ENCODE measurements around the gene AP3M1.
"Not testable (repeated sequence)": the region's sequence is repeated elsewhere in the genome, so short reads cannot be mapped to it uniquely, and the experiment has no call there.

Gene AP3M1

GRCh38 chr10:74150204-74150989 lies at the start of gene AP3M1:
AP3M1 (minus strand) TSS chr10:74150828; CDS start chr10:74138379, 12,449 bp downstream.
- no peak for DNase-seq (ENCODE audit: low read depth)

- no peak for DNase-seq (ENCODE audit: low read depth)
Measured at GRCh38 chr10:74199315-74199714, 48.7 kb upstream of the AP3M1 start.

DNA sequence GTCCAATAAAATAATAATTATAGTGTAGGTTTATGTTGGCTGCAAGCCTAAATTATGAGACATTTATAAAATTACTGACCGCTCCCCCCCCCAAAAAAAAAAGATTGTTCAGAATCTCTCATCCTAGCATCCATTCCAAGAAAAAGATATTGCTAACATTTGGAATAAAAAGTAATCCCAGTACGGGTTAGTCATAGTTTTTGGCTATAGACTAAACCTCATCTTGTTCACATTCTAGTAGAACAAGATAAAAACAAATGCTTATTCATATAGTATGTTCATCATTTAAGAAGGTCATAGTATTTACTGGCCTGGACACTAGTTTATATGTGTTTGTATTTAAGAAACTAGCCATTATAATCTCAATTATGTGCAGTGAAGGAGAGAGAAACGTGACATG lies 44.4 kb upstream of the AP3M1 start:
- DNase-seq (ENCODE audit: low read depth): peak; percentile 81

GRCh38 chr10:74194545-74194944 lies 43.9 kb upstream of the AP3M1 start:
- DNase-seq (ENCODE audit: low read depth): peak; percentile 64

GRCh38 chr10:74190494-74190893 lies 39.9 kb upstream of the AP3M1 start:
- no peak for DNase-seq (ENCODE audit: low read depth)

GRCh38 chr10:74189999-74190421 lies 39.4 kb upstream of the AP3M1 start:
- DNase-seq (ENCODE audit: low read depth): peak; percentile 89

GRCh38 chr10:74188617-74189016 lies 38.0 kb upstream of the AP3M1 start:
- not testable (repeated sequence) for DNase-seq (ENCODE audit: low read depth)

DNA sequence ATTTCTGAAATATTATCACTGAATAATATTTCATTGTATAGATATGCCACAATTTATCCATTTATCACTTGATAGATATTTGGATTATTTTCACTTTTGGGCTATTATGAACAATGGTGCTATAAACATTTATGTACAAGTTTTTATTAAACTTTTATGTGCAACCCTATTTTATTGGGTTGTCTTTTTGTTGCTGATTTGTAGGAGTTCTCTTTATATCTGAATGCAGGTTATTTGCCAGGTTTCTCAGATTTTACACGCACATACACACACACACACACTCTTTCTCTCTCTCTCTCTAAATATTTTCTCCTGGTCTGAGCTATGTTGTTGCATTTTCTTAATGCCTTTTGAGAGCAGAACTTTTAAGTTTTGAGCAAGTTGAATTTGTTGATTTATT lies 36.6 kb upstream of the AP3M1 start:
- DNase-seq (ENCODE audit: low read depth): no peak

DNA sequence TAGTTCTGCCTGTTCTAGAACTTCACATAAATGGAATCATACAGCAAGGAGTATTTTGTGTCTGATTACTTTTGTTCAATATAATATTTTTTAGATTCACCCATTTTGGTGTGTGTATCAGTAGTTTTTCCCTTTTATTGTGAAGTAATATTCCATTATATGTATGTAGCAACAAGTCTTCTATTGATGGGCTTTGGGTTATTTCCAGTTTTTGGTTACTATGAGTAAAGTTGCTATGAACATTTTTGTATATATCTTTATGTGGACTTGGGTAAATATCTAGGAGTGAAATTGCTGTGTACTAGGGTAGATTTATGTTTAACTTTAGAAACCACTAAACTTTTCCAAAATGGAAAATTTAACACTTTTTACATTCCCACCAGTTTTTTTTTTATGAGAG lies 36.0 kb upstream of the AP3M1 start:
- no peak for DNase-seq (ENCODE audit: low read depth)

- no peak for DNase-seq (ENCODE audit: low read depth)
Measured at GRCh38 chr10:74179111-74179710, 28.6 kb upstream of the AP3M1 start.

GRCh38 chr10:74178042-74178791 lies 27.6 kb upstream of the AP3M1 start:
- DNase-seq (ENCODE audit: low read depth): no peak

DNA sequence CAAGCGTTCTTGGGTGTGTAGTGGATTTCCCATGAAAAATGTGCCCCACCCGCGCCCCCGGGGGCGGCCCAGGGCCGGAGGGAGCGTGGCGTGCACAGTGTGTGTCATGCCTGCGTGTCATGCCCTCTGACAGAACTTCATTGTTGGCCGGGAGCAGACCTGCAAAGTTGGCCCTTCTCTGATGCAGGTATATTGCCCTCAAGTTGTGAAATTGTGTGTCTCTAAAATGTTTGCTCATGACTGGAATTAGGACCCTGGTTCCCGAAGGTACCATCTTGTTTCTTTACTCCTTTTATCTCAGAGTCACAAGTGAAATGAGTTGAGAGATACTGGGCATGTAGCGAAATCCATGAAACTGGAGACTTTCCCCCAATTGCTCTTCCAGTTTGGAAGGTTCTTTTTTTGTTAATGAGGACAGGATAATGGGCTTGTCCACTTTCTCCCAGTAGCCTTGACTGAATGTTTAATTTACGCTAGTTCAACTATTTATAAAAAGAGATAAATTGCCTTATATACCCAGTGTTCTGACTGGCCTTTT lies 26.6 kb upstream of the AP3M1 start:
- no peak for DNase-seq (ENCODE audit: low read depth)

- DNase-seq (ENCODE audit: low read depth): peak; percentile 86
Measured at GRCh38 chr10:74176380-74177139, 25.9 kb upstream of the AP3M1 start.

DNA sequence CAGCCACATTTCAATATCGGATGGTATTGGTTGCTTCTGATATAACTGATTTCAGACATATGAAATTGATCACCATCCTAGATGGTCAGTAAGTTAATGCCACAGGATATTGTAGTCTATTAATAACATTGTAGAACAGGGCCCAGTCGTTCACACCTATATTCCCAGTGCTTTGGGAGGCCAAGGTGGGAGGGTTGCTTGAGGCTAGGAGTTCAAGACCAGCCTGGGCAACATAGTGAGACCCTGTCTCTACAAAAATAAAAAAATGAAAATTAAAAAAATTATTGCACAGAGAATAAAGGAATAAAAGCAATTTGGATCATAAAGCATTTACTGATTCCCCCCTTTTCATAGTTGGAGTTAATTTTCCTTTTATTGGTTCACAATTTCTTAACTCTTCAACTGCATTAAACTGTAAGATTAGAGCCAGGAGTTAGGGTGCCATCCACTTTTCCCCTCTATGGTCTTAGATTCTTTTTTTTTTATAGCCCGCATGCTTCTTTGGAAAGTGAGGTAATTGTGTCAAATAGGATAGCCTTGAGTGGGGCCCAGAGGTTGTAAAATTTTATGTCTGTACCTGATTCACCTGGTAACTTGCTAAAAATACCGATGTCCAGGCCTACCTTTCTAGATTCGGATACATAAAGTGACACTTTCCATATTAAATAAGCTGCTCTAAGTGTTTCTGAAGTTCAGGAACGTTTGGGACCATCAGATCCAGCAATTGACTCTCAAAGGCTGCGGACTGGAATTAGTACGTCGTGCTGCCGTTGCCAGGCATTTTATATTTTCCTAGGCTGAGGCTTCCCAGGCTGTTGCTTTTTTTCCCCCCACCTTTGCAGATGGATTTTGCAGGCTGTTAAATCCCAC lies 25.1 kb upstream of the AP3M1 start:
- DNase-seq (ENCODE audit: low read depth): no peak

- DNase-seq (ENCODE audit: low read depth): peak; percentile 53
Measured at GRCh38 chr10:74174521-74174920, 23.9 kb upstream of the AP3M1 start.

DNA sequence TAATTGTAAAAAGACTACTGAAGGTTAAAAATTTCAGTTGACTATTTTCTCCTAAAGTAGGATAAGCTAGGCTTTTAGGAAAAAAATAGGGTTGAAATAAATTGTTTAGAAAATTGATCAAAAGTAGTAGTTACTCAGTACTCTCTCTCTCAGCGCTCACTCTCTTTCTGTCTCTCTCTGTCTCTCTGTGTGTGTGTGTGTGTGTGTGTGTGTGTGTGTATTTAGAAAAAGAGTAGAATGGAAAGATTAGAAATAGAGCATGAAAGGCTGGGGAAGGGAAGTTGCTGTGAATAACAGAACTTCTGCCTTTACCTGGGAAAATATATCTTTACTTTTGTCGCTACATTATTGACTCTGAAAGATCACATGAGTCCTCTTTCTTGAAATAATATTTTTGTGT lies 21.0 kb upstream of the AP3M1 start:
- DNase-seq (ENCODE audit: low read depth): no peak

DNA sequence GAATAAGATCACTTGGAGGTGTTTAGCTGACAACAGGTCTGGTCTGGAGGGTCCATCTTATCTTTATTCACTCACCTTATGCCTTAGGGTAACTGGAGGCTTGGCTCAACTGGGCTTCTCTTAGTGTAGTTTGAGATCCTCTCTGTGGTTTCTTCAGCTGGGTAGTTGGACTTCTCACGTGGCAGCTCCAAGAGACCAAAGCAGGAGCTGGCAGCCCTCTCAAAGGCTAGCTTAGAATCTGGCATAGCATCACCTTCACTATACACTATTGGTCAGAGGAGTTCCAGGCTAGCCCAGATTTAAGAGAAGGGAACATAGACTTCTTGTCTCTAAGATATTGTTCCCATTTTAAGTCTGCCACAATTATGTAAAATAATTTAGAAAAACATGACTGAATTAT lies 16.8 kb upstream of the AP3M1 start:
- DNase-seq (ENCODE audit: low read depth): no peak

DNA sequence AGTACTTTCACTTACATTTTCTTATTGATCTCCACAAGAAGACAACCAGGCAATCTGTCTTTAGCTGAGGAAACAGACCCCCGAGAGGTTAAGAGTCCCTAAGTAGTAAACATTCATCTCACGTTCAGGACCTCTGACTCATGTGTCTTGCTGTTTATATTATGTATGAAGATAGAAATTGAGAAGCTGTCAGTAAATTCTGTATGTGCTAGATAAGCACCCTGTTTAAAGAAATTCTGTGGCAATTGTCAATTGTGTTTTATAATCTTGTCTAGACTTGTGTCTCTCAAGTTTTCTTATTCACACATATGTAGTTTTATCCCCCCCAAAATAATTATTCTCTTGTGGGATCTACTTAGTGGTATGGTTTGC lies 14.9 kb upstream of the AP3M1 start:
- no peak for DNase-seq (ENCODE audit: low read depth)

GRCh38 chr10:74164716-74165529 lies 14.3 kb upstream of the AP3M1 start:
- DNase-seq (ENCODE audit: low read depth): no peak

Data from stromal cell of bone marrow (primary cell).